ENCODE data around the gene BRSK2.
A peak's percentile ranks its signal among the peaks of the same experiment; 100 is the strongest.
"Not testable (repeated sequence)": the region's sequence is repeated elsewhere in the genome, so short reads cannot be mapped to it uniquely, and the experiment has no call there.

The BRSK2 gene

DNA sequence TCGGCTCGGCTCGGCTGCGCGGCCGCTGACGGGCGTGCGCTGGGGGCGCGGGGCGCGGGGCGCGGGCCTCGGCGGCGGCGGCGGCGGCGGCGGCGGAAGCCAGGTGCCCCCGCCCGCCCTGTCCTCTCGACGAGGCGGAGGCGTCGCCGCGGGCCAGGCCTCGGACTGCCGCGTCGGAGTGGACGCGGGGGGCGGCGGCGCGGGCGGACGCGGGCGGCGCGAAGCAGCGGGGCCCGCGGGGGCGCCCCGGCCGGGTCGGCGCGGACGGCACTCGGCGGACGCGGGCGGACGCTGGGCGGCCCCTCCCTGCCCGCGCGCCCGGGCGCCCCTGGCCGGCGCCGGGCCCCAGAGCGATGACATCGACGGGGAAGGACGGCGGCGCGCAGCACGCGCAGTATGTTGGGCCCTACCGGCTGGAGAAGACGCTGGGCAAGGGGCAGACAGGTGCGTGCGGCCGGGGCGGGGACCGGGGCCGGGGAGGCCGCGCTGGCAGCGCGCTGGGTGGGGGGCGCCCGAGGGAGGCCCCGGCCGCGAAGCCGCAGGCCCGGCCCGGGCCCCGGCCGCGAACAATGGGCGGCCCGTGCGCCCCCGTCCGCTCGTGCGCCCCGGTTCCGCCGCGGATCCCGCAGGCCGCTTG lies at the start of gene BRSK2:
BRSK2 (plus strand) TSS at position 3 of the 637 bp plus-strand sequence; CDS start at position 354, 351 bp downstream.
- no peak for ATAC-seq

DNA sequence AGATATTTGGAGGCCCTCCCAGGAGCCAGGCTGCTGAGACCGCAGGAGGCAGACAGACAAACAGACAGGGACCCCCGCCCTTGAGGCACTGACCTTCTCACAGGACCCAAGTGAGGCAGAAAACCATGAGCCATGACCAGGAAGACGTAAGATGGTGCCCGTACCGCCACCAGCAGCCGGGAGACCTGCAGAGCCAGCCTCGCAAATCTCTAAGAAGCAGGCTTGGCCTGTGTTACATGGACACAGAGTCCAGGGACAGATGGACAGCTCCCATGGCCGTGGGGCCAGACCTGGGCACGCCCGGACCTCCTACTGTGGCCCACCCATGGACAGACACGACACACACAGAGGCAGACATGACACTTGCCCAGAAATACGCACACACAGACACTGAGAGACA lies 49.6 kb upstream of the BRSK2 start:
- ATAC-seq = no peak

DNA sequence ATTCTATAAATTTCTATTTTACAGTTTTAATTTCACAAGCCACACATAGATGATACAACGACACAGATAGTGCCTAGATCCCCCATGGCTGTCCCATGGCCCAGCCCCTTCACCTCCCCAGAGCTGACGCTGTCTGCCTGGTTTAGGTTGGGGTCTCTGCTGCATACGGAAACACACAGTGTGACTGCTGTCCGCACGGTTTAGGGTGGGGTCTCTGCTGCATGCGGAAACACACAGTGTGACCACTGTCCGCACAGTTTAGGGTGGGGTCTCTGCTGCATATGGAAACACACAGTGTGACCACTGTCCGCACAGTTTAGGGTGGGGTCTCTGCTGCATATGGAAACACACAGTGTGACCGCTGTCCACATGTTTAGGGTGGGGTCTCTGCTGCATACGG lies 48.5 kb upstream of the BRSK2 start:
- not testable (repeated sequence) for ATAC-seq

DNA sequence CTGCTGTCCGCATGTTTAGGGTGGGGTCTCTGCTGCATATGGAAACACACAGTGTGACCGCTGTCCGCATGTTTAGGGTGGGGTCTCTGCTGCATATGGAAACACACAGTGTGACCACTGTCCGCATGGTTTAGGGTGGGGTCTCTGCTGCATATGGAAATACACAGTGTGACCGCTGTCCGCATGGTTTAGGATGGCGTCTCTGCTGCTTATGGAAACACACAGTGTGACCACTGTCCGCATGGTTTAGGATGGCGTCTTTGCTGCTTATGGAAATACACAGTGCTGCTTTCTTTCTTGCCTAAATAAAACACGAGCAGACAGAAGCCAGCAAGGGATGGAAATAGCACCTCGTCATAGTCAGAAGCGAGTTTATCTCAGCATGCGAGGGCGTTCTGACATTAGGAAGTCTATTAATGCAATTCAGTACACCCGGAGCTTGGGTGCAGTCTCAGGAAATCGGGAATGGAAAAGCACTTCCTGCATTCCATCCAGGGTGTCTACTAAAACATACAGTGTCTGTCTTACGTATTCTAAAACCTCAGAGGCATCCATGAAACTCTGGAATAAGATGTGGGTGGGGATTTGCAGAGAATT lies 47.7 kb upstream of the BRSK2 start:
- no peak for ATAC-seq

DNA sequence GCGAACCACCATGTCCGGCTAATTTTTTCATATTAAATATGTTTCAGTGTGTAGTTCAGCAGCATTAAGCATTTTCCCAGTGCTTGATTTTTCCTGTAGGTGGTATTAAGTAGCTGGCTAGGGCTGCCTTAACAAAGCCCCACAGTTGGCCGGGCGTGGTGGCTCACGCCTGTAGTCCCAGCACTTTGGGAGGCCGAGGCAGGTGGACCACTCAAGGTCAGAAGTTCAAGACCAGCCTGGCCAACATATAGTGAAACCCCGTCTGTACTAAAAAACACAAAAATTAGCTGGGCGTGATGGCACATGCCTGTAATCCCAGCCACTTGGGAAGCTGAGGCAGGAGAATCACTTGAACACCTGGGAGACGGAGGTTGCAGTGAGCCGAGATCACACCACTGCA lies 46.8 kb upstream of the BRSK2 start:
- ATAC-seq = no peak

DNA sequence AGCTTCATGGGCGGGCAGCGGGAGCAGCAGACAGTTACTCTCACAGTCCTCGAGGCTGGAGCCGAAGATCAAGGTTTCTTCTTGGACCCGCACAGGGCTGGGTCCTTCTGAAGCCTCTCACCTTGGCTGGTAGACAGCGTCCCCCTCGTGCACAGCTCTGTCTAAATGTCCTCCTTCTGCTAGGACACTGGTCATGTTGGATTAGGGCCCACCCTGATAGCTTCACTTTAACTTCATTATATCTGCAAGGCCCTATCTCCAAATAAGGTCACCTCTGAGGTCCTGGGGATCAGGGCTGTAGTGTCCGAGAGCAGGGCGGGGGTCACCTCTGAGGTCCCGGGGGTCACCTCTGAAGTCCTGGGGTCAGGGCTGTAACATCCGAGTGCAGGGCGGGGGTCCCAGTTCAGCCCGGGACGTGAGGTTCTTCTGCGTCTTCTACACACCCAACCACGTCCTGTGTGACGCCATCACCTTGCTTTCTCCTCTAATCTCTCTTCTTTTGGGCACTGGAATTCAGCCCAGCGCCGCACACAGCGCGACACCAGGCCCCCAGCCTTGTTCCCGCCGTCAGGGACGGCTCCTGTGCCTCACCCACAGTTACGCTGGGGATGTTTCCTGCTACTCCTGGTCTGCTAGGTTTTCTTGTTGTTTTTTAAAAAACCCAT lies 46.2 kb upstream of the BRSK2 start:
- ATAC-seq = no peak

DNA sequence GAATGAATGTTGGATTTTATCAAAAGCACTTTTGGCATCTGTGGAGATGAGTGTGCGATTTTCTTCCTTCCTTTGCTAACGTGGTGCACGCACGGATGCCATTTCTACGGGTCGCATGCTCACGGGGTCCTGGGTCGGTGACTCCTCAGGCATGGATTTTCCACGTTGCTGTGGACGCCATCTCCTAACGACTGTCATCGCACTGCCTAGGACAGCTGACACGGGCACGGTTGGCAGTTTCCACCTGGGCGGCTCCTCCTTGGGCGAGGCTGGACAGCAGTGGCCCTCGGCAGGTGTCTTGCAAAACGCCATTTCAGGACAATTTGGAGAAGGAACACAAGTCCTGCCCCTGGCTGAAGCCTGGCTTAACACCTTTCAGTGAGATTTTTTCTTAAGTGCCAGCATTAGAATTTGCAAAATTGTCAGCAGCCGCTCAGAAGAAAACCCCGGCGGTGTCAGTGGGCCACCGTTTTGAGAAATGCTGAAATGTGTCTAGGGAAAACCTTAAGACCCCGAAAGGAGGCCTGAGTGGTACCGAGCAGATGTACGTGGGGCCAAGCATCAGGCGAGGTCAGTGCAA lies 45.6 kb upstream of the BRSK2 start:
- ATAC-seq = no peak

DNA sequence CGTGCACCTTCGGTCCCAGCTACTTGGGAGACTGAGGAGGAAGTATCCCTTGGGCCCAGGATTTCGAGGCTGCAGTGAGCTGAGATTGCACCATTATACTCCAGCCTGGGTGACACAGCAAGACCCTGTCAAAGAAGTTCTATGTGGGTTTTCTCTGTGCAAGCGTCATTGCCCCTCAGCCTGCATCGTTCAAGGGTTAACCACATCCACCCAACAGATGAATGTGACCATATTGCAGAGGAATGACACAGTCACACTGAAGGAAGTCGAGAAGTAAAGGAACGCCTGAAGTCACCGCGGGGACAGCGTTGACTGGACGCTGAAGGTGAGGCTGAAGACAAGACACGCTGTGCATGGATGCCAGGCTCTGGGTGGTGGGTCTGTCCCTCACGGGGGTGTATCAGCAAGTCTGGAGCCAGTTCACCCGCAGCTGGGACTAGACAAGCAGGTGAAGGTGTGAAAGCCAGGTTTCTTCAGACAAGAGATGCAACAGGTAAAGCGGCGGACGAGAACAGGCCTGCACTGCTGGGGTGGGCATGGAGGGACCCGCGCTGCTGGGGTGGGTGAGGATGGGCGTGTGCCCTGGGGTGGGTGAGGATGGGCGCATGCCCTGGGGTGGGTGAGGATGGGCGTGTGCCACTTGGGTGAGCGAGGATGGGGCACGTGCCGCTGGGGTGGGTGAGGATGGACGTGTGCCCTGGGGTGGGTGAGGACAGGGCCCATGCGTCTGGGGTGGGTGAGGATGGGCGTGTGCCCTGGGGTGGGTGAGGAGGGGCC lies 43.8 kb upstream of the BRSK2 start:
- peak in 1 of 2 donors; percentile 28 for ATAC-seq

DNA sequence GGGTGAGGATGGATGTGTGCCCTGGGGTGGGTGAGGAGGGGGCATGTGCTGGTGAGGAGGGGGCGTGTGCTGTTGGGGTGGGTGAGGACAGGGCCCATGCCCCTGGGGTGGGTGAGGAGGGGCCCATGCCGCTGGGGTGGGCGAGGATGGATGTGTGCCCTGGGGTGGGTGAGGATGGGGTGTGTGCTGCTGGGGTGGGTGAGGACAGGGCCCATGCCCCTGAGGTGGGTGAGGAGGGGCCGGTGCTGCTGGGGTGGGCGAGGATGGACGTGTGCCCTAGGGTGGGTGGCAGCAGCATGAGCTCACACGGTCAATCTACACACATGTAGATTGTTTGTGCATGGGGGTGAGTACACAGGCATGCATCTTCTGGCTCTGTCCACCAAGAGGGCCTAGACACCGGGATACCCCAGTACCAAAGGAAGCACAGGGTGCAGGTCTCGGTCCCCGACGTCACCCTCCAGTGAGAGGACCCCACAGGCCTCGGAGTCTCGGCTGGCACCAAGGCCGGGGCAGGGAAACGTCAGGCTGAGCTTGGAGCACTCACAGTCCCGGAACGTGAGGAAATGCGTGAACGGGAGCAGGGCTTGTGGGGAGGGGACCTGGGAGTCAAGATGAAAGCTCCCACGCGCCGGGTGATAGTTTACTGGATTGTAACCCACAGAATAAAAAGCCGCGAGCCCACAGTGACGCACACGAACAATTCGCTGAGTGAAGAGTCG lies 42.9 kb upstream of the BRSK2 start:
- ATAC-seq = no peak

DNA sequence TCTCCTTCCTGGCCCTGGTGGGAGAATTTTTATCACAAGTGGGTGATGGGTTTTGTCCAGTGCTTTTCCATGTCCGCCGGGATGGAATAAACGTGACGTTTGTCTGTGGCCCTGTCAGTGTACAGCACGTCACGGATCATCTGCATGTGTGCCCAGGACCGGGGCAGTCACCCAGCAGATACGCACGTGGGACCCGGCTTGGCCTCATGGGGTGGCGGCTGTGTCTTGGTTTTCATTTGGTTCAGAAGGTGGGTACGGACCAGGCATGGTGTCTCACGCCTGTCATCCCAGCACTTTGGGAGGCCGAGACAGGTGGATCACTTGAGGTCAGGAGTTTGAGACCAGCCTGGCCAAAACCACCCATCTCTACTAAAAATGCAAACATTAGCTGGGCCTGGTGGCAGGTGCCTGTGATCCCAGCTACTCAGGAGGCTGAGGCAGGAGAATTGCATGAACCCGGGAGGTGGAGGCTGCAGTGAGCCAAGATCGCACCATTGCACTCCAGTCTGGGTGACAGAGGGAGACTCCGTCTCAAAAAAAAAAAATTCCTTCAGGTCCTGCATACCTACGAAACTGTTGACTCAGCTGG lies 42.2 kb upstream of the BRSK2 start:
- ATAC-seq = not testable (repeated sequence)

DNA sequence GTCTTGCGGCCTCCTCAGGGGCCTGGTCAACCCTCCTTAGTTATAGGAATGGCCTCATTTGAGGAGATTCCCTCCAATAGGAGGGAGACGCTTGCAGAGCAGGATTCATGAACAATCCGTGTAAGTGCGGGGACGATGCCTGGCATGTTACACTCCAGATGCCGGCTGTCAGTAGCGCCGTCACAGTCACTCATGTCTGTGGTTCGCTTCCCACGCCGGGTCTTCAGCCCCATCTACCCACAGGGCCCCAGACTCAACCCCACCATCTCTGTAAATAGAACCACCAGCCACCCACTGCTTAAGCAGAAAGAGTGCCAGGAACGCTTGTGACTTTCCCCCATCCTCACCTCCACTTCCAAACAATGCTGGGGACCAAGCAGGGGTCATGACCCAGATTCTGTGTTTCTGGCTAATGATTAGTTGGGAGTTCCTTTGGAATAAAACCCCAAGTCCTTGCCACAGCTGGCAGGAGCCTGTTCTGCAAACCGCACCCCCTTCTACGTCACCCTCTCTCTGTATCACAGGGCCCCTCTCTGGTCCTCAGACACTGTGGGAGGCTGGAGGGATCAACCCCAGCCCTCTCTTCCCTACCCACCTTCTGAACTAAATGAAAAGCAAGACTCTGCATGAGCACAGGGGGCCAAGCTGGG lies 41.5 kb upstream of the BRSK2 start:
- peak in 1 of 2 donors; percentile 11 for ATAC-seq

DNA sequence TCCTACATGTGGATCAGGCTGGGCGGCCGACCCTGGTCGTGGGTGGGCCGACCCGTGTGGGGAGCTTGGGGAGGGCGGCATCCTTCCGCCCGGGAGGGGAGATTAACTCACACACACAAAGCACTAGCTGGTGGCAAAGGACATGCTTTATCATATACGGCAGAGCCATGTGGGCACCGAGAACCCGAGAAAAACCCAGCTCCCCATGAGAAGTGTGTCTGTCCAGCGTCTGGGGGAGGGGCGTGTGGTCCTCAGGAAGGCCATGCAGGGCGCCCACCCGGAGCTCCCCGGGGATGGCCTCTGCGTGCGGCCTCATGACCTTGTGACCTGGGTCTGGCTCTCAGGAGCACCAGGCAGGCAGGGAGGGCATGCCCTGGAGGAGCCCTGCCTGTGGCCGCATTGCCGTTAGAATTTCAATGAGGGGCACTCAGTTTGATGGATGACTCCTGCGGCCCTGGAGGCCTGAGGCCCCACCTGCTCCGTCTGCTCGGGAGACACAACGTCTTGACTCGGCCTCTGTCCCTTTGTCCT lies 40.9 kb upstream of the BRSK2 start:
- ATAC-seq = no peak

DNA sequence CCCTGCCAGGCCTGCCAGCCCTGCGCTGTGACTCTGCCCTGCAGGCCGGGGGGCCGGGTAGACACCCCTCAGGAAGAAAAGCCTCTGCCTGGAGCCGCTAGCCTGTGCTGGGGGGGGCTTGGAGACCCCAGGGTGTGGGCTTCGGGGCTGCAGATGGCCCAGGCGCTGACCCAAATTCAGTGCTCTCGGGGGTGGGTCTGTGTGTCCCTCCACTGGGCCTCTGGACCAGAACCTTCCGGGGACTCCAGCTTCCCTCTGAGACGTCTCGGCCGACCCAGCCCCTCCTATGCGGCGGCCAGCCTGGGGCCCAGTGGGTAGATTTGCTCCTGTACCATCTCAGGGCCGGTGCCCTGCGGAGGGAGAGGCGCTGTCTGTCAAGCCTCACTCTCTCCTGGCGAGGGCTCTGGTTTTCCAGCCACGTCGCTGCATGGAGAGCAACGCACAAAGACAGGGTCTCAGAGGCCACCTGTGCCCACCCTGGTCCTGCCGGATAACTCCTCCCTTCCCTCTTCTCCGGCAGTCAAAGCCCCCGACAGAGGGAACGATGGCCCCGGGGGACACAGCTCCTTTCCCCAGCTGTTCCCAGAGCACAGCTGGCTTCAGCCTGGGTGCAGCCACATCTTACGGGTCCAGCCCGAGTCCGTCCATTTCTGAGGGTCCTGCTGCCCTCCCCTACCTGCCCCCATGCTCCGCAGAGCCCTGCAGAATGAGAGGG lies 40.2 kb upstream of the BRSK2 start:
- no peak for ATAC-seq

DNA sequence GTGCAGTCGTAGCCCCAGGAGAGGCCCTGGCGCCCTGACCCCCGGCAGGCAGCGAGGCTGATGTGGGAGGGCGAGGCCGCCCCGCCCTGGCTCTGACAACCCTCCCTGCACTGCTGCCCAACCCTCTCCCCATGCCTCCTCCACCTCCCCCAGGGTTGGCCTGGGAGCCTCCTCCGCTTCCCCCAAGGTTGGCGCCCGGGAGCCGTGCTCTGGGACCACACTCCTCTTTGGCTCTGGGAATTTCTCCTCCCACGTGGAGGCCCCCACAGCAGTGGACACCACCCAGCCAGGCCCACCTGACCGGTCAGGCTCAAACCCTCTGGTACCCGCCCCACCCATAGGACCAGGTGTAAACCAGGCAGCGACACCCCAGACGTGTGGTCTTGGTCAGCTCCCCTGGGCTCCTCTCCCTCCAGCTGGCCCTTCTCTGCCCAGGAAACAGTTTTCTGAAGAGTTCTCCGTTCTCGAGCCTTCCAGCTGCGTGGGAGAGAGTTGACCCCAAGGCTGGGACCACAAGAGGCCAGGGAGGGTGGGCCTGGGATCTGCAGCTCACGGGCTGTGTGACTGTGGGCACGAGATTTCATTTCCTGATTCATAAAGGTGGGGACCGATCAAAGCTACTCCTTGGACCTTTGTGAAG lies 39.5 kb upstream of the BRSK2 start:
- ATAC-seq = no peak

DNA sequence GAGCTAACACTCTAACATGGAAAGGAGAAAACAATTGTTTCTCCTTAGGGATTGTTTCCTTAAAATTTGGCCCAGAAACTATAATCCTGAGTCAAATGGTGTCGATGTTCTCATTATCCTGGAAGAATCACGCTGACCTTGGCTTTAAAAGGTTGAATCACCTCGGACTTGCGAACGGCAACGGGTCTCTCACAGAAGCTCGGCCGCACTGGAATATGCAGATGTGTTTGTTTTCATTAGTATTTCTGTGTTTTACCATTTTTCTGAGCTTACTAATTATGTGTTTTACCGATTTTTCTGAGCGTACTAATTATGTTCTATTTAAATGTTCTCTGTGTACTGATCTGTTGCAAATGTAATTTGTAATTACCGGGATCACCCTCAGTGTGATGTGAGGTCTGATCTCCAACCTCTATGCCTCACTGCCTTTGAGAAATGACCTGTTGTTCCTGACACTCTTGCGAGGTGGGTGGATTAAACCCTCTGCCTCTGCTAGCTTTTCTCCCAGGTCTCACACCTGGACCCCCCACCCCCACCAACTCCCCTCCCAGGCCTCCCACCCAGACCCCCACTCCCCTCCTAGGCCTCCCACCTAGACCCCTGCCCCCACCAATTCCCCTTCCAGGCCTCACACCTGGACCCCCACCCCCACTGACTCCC lies 38.3 kb upstream of the BRSK2 start:
- ATAC-seq = no peak

DNA sequence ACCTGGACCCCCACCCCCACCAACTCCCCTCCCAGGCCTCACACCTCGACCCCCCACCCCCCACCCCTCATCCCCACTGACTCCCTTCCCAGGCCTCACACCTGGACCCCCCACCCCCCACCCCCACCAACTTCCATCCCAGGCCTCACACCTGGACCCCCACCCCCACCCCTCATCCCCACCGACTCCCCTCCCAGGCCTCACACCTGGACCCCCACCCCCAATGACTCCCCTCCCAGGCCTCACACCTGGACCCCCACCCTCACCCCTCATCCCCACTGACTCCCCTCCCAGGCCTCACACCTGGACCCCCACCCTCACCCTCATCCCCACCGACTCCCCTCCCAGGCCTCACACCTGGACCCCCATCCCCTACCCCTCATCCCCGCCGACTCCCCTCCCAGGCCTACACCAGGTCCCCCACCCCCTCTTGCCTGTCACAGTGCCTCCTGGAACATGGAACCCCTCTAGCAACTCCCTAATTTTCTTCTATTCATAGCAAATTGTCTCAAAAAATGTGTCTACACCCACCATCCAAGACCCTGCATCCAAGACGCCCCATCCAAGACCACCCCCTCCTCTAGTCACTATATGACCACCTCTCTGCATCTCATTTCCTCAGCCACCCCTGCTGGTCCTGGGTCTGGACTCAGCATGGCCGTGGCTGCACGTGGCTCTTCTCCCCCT lies 36.9 kb upstream of the BRSK2 start:
- ATAC-seq = no peak

DNA sequence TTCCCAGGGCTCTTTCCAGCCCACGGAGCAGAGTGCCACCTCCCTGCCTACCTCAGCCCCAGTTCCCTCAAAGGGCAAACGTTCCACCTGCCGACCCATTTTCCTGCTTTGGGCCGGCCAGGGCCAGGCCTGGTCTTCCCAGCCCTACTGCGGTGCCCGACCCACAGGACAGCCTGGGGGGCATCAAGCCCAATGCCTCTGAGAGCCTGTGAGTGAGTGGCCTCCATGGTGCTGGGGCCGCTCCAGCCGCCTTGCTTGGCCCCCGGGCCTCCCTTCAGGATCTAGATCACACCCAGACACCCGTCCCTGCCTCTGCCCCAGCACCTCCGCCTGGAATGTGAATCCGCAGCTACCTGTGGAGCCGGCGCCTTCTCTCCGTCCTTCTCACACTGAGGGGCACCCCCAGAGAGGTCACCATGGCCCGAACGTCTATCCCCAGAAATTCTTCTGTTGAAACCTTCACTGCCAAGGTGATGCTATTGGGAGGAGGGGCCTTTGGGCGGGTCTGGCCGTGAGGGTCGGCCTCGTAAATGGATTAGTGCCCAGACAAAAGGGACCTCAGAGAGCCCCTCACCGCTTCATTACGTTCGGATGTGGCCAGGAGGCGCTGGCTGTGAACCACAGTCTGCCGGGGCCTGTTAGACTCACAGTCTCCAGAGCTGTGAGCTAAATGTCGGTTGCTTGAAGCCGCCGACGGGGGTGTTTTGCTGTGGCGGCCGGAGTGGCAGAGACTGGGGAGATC lies 36.2 kb upstream of the BRSK2 start:
- ATAC-seq = no peak
